ENCODE results near the gene MON2.
"Not testable (repeated sequence)": the region's sequence is repeated elsewhere in the genome, so short reads cannot be mapped to it uniquely, and the experiment has no call there.

Gene MON2

GRCh38 chr12:62466594-62467491 lies at the start of gene MON2:
MON2 (plus strand) TSS chr12:62466826; CDS start chr12:62467208, 382 bp downstream.
- DNase-seq (ENCODE audit: low read depth), result peak; percentile 65

GRCh38 chr12:62426089-62426488 lies 40.5 kb upstream of the MON2 start:
- DNase-seq (ENCODE audit: low read depth), result no peak

GRCh38 chr12:62429457-62429856 lies 37.2 kb upstream of the MON2 start:
- no peak for DNase-seq (ENCODE audit: low read depth)

GRCh38 chr12:62434494-62435302 lies 31.9 kb upstream of the MON2 start:
- no peak for DNase-seq (ENCODE audit: low read depth)

GRCh38 chr12:62435303-62436163 lies 31.1 kb upstream of the MON2 start:
- DNase-seq (ENCODE audit: low read depth), result peak; percentile 6

- no peak for DNase-seq (ENCODE audit: low read depth)
Observed at GRCh38 chr12:62436164-62436503, 30.5 kb upstream of the MON2 start.

GRCh38 chr12:62438098-62438692 lies 28.4 kb upstream of the MON2 start:
- DNase-seq (ENCODE audit: low read depth), result no peak

GRCh38 chr12:62446754-62447452 lies 19.7 kb upstream of the MON2 start:
- DNase-seq (ENCODE audit: low read depth), result no peak

- no peak for DNase-seq (ENCODE audit: low read depth)
Observed at GRCh38 chr12:62448436-62448835, 18.2 kb upstream of the MON2 start.

- DNase-seq (ENCODE audit: low read depth), result not testable (repeated sequence)
Observed at GRCh38 chr12:62455429-62455828, 11.2 kb upstream of the MON2 start.

GRCh38 chr12:62458626-62459025 lies 8.0 kb upstream of the MON2 start:
- no peak for DNase-seq (ENCODE audit: low read depth)

GRCh38 chr12:62459976-62460375 lies 6.7 kb upstream of the MON2 start:
- DNase-seq (ENCODE audit: low read depth), result no peak

GRCh38 chr12:62461171-62461837 lies 5.3 kb upstream of the MON2 start:
- DNase-seq (ENCODE audit: low read depth), result not testable (repeated sequence)

GRCh38 chr12:62463252-62463651 lies 3.4 kb upstream of the MON2 start:
- not testable (repeated sequence) for DNase-seq (ENCODE audit: low read depth)

GRCh38 chr12:62466018-62466593 lies 520 bp upstream of the MON2 start:
- no peak for DNase-seq (ENCODE audit: low read depth)

GRCh38 chr12:62468397-62468796 lies 1.8 kb downstream of the MON2 start:
- DNase-seq (ENCODE audit: low read depth), result no peak

GRCh38 chr12:62468935-62469334 lies 2.3 kb downstream of the MON2 start:
- no peak for DNase-seq (ENCODE audit: low read depth)

- no peak for DNase-seq (ENCODE audit: low read depth)
Observed at GRCh38 chr12:62469704-62470103, 3.1 kb downstream of the MON2 start.

GRCh38 chr12:62471734-62472133 lies 5.1 kb downstream of the MON2 start:
- no peak for DNase-seq (ENCODE audit: low read depth)

- no peak for DNase-seq (ENCODE audit: low read depth)
Observed at GRCh38 chr12:62472472-62472871, 5.8 kb downstream of the MON2 start.

Data from stimulated activated CD8-positive, alpha-beta memory T cell treated with anti-CD3 and anti-CD28 coated beads, Interleukin-15, amount 100 ng/mL, for 24 hours (primary cell).